Endothelial cell of umbilical vein (primary cell): ENCODE results near the gene ZSWIM5. TPM values are rescaled to one million over a fixed set of nuclear protein-coding genes. Genes with fewer than 3 reads are reported as not detected.
"Not testable (repeated sequence)": the region's sequence is repeated elsewhere in the genome, so short reads cannot be mapped to it uniquely, and the experiment has no call there.

Experiments used
- BruUV-seq: library from RNA; stranded (reverse); fragments of 400-500 nt; replicated peaks from 2 replicates; lab custom pipeline; 2021; lab: Mats Ljungman, UMichigan
- CTCF ChIA-PET: fragments of 300-600, 350-600 bp; sonication (Branson Sonifier 250); formaldehyde crosslinking; loops from one replicate; lab custom pipeline; 2021; ENCODE audit warnings: antibody characterized with exemption, inconsistent platforms; lab: Charles Lee
- POLR2A ChIA-PET: fragments of 300-600, 350-600 bp; sonication (Branson Sonifier 250); formaldehyde crosslinking; loops from one replicate; lab custom pipeline; 2021; ENCODE audit warnings: antibody characterized with exemption, inconsistent platforms; lab: Charles Lee
- DNase-seq: peaks from one replicate; pipeline ENCODE4 v3.0.0-alpha.2; 2011; ENCODE audit warnings: low read depth, low spot score
- FAIRE-seq: peaks from 2 replicates; lab custom pipeline; 2011; peaks lifted over from hg19 to GRCh38; lab: Jason Lieb, UNC
- H2AFZ ChIP-seq: 2 replicates; pipeline ENCODE4 v1.6.0; 2012; ENCODE audit warnings: low read depth, low read length, control low read depth, inconsistent platforms
- H3K27ac ChIP-seq: 2 replicates; pipeline ENCODE4 v1.5.1; 2011; ENCODE audit warnings: low read depth, mild to moderate bottlenecking, control low read depth, low read length, moderate library complexity; ENCODE audit not compliant: insufficient read depth
- H3K27me3 ChIP-seq, 2 experiments: 2 replicates each; pipeline versions ENCODE4 v1.6.0 to v1.6.1; 2011; ENCODE audit warnings: low read length in 2 of 2, mixed read lengths in 1 of 2; ENCODE audit not compliant: control insufficient read depth in 2 of 2, insufficient read depth in 2 of 2
- H3K36me3 ChIP-seq, 2 experiments: 2 replicates in 1 of 2; 3 replicates in 1 of 2; pipeline ENCODE4 v1.5.1; 2011; ENCODE audit warnings: low read length in 2 of 2, mild to moderate bottlenecking in 1 of 2, moderate library complexity in 1 of 2; ENCODE audit not compliant: control insufficient read depth in 2 of 2, insufficient read depth in 2 of 2; ENCODE audit errors: extremely low read depth in 1 of 2
- H3K4me1 ChIP-seq: 3 replicates; pipeline ENCODE4 v1.5.1; 2011; ENCODE audit warnings: mild to moderate bottlenecking, low read length; ENCODE audit not compliant: control insufficient read depth, insufficient read depth; ENCODE audit errors: extremely low read depth
- H3K4me2 ChIP-seq: 2 replicates; pipeline ENCODE4 v1.6.1; 2011; ENCODE audit warnings: low read length, control low read depth, mixed read lengths; ENCODE audit not compliant: insufficient read depth
- H3K4me3 ChIP-seq, 3 experiments: fragments of 200-600 bp in 1 of 3; sonication (generic), shearing (Covaris generic) in 1 of 3; replicated peaks in 1 of 3; 2 replicates each; pipeline ENCODE4 v1.5.1; 2011 to 2016; ENCODE audit warnings: control low read depth in 3 of 3, low read length in 3 of 3, mild to moderate bottlenecking in 2 of 3, inconsistent platforms in 1 of 3, low read depth in 1 of 3, moderate library complexity in 1 of 3; ENCODE audit not compliant: insufficient read depth in 1 of 3
- H3K79me2 ChIP-seq: 2 replicates; pipeline ENCODE4 v1.6.0; 2012; ENCODE audit warnings: low read length, inconsistent platforms; ENCODE audit not compliant: control insufficient read depth, insufficient read depth
- H3K9ac ChIP-seq: replicated peaks from 2 replicates; pipeline ENCODE3; 2011; ENCODE audit warnings: low read length, control low read depth; ENCODE audit not compliant: insufficient read depth; ENCODE audit errors: extremely low read depth
- H3K9me1 ChIP-seq: replicated peaks from 3 replicates; pipeline ENCODE4 v1.6.0; 2011; ENCODE audit warnings: mild to moderate bottlenecking, low read length; ENCODE audit not compliant: control insufficient read depth, insufficient read depth; ENCODE audit errors: extremely low read depth
- H3K9me3 ChIP-seq: replicated peaks from 2 replicates; pipeline ENCODE4 v1.5.1; 2012; ENCODE audit warnings: low read length, inconsistent platforms; ENCODE audit not compliant: control insufficient read depth, insufficient read depth
- H4K20me1 ChIP-seq: replicated peaks from 2 replicates; pipeline ENCODE3; 2011; ENCODE audit warnings: mild to moderate bottlenecking, low read length; ENCODE audit not compliant: control insufficient read depth, insufficient read depth; ENCODE audit errors: extremely low read depth
- EZH2 ChIP-seq: IDR thresholded peaks from 2 replicates; pipeline ENCODE4 v1.6.1; 2012; ENCODE audit warnings: borderline replicate concordance, low read depth, mild to moderate bottlenecking, moderate library complexity, low read length, inconsistent platforms; ENCODE audit not compliant: severe bottlenecking
- FOS ChIP-seq: IDR thresholded peaks from 2 replicates; pipeline ENCODE4 v1.6.1; 2011; ENCODE audit warnings: mild to moderate bottlenecking, low read length, moderate library complexity, borderline replicate concordance; ENCODE audit not compliant: insufficient read depth
- GATA2 ChIP-seq: IDR thresholded peaks from 2 replicates; pipeline ENCODE4 v1.7.0; 2011; ENCODE audit warnings: low read depth, mild to moderate bottlenecking, moderate library complexity, mixed read lengths, low read length; ENCODE audit not compliant: insufficient read length, insufficient read depth
- JUN ChIP-seq: IDR thresholded peaks from 2 replicates; pipeline ENCODE4 v1.6.1; 2011; ENCODE audit warnings: borderline replicate concordance, low read depth; ENCODE audit not compliant: insufficient read length, insufficient read depth
- MAX ChIP-seq: IDR thresholded peaks from 2 replicates; pipeline ENCODE4 v1.6.1; 2011; ENCODE audit not compliant: insufficient read depth, insufficient read length
- MYC ChIP-seq: IDR thresholded peaks from one replicate; pipeline ENCODE4 v1.6.1; 2011; ENCODE audit warnings: mild to moderate bottlenecking, low read depth, low read length
- POLR2A ChIP-seq: IDR thresholded peaks from 2 replicates; pipeline ENCODE4 v1.6.1; 2012; ENCODE audit warnings: low read depth, mild to moderate bottlenecking, control low read depth, low read length
- POLR2AphosphoS5 ChIP-seq: IDR thresholded peaks from 2 replicates; pipeline ENCODE4 v1.6.1; 2012; ENCODE audit warnings: low read depth, mild to moderate bottlenecking, control low read depth, low read length, moderate library complexity; ENCODE audit not compliant: insufficient read depth
- dilution Hi-C: fragments of 300-500 bp; cut with MboI; formaldehyde crosslinking; loops from one replicate; pipeline ENCODE4 v1.15.0; 2019; ENCODE audit warnings: low sequenced_read_pairs; ENCODE audit not compliant: extremely low pct_ligation_motif_present
- intact Hi-C: fragments of 100-400 bp; cut with micrococcal nuclease; formaldehyde crosslinking; loops from one replicate; pipeline ENCODE4 v1.10.0; 2022
- polyA plus RNA-seq, 4 experiments: library from polyadenylated mRNA; depleted of rRNA in 3 of 4; stranded (reverse) in 3 of 4; unstranded in 1 of 4; fragments of >200 nt; gene quantifications; 2 replicates each; pipeline versions ENCODE4 v1.2.1 to v1.2.3, GENCODE V29; 2011 to 2012; ENCODE audit warnings: missing spikeins in 1 of 4
- total RNA-seq: library from RNA; stranded (reverse); gene quantifications from 2 replicates; pipeline ENCODE4 v1.2.3, GENCODE V29; 2021
- TF ChIP-seq, protein P1 (sequence below), 2 donors: IDR thresholded peaks; 1 replicate in 1 of 2; 2 replicates in 1 of 2; pipeline ENCODE4 v1.5.1; 2011; ENCODE audit warnings: low read length in 2 of 2, mild to moderate bottlenecking in 2 of 2, moderate library complexity in 2 of 2, control low read depth in 1 of 2, inconsistent platforms in 1 of 2, low read depth in 1 of 2; ENCODE audit not compliant: insufficient read depth in 1 of 2; ENCODE audit errors: extremely low read depth in 1 of 2

The ZSWIM5 gene
- total and polyA plus RNA-seq, 2 donors (not counting 3 experiments of a cell fraction or from before 2014, with no cell fraction given), result 1.6 to 4.3 TPM

- H3K27ac ChIP-seq, result no peak overlapping the region
- BruUV-seq, result TSS peak; percentile 65
- H3K27me3 ChIP-seq, result no peaks in the 10 kb centered on the region
- FAIRE-seq (no peak), DNase-seq (no peak)
- dilution Hi-C loops, result no loop called here
- peaks cover 10 to 53% of the 10 kb centered on the region in 2 experiments for H3K36me3 ChIP-seq
- H3K9ac ChIP-seq, result no peak overlapping the region
- H3K4me3 ChIP-seq, result no peak overlapping the region
- no peak for TF ChIP-seq FOS
- no peak for TF ChIP-seq POLR2A
- no peak for TF ChIP-seq POLR2AphosphoS5
- no peak for TF ChIP-seq MYC
- no peak for TF ChIP-seq JUN
- no peak for TF ChIP-seq GATA2
- TF ChIP-seq MAX, result no peak
- TF ChIP-seq EZH2, result no peak
- TF ChIP-seq, protein P1, sequence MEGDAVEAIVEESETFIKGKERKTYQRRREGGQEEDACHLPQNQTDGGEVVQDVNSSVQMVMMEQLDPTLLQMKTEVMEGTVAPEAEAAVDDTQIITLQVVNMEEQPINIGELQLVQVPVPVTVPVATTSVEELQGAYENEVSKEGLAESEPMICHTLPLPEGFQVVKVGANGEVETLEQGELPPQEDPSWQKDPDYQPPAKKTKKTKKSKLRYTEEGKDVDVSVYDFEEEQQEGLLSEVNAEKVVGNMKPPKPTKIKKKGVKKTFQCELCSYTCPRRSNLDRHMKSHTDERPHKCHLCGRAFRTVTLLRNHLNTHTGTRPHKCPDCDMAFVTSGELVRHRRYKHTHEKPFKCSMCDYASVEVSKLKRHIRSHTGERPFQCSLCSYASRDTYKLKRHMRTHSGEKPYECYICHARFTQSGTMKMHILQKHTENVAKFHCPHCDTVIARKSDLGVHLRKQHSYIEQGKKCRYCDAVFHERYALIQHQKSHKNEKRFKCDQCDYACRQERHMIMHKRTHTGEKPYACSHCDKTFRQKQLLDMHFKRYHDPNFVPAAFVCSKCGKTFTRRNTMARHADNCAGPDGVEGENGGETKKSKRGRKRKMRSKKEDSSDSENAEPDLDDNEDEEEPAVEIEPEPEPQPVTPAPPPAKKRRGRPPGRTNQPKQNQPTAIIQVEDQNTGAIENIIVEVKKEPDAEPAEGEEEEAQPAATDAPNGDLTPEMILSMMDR (IDR thresholded peaks at IDR 0.05; ENCODE audit: extremely low read depth in 1 of 2, insufficient read depth in 1 of 2, low read depth in 1 of 2, low read length in 2 of 2), result no peak
- no peaks in the 10 kb centered on the region for H4K20me1 ChIP-seq
- no peak overlapping the region for H2AFZ ChIP-seq
- H3K79me2 ChIP-seq, result no peaks in the 10 kb centered on the region
- no peaks in the 10 kb centered on the region for H3K9me3 ChIP-seq
- ChIA-PET POLR2A (no interaction called here), CTCF (interaction anchor here (0.9 to 1.5 kb wide), 3 partner anchors 13 to 167 kb away, joined by 4 to 5 read pairs (median 4); partner anchors contain the start of gene EIF2B3)
- no peaks in the 10 kb centered on the region for H3K4me1 ChIP-seq
- intact Hi-C loops, result no loop called here
- no peak overlapping the region for H3K4me2 ChIP-seq
- H3K9me1 ChIP-seq, result no peaks in the 10 kb centered on the region
These were observed 203.5 kb downstream of the ZSWIM5 start for GRCh38 chr1:45002650-45003645.

- DNase-seq, H3K4me1 ChIP-seq, H3K4me2 ChIP-seq, H3K9ac ChIP-seq, H3K27me3 ChIP-seq, H3K79me2 ChIP-seq, H3K9me3 ChIP-seq, FAIRE-seq, H2AFZ ChIP-seq, intact Hi-C loops, BruUV-seq, H4K20me1 ChIP-seq, POLR2A ChIA-PET, H3K9me1 ChIP-seq, dilution Hi-C loops, H3K27ac ChIP-seq, H3K4me3 ChIP-seq: not testable (repeated sequence)
- H3K36me3 ChIP-seq, result peaks cover 4 to 39% of the 10 kb centered on the region in 2 experiments
- CTCF ChIA-PET, result interaction anchor here (1.5 to 2.6 kb wide), 2 partner anchors 10 to 77 kb away, joined by 3 to 12 read pairs; partner anchors contain the start of genes HECTD3 and UROD
These were observed 204.8 kb downstream of the ZSWIM5 start for GRCh38 chr1:45001576-45001975.
